ENCODE data around the gene SAYSD1. TPM values are rescaled to one million over a fixed set of nuclear protein-coding genes. Genes with fewer than 3 reads are reported as not detected.
A peak's percentile ranks its signal among the peaks of the same experiment; 100 is the strongest.

Gene SAYSD1
- total and polyA plus RNA-seq, 8 donors, result 1.2 to 24.8 (median 7.7) TPM

DNA sequence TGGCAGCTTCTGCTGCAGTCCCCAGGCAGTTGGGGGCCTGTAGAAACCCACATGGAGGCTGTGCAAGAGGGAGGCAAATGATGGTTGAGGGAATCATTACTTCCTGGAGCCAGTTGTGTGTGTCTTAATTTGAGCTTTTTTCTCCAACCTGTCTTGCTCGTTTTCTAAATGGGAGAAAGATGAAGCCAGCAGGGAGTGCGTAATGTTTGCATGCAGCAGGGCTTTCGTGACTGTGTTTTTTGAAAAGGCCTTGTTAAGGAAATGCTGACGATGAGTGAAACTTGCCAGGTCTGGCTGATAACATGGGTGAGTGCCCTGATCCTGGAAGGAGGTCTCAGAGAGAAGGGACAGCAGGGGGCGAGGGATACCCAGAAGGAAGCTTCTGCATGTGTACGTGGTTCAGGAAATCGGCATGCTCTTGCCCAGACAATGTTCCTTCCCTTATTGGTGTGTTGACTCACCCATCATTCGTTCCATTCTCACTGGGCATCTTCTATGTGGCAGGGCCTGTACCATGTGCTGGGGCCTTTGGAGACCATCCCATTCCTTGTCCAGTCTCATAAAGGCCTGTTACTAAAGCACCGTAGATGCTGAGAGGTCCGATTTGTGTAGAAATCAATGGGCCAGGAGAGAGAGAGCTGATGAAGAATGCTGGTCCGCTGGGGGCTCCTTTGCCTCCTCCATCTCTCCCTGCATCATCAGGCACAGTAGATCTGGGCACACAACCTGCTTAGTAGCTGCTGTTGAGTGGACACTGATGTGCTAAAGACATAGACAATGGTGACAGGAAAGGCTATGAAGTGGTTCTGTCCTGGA lies 39.0 kb downstream of the SAYSD1 start:
- TF ChIP-seq, protein P1, sequence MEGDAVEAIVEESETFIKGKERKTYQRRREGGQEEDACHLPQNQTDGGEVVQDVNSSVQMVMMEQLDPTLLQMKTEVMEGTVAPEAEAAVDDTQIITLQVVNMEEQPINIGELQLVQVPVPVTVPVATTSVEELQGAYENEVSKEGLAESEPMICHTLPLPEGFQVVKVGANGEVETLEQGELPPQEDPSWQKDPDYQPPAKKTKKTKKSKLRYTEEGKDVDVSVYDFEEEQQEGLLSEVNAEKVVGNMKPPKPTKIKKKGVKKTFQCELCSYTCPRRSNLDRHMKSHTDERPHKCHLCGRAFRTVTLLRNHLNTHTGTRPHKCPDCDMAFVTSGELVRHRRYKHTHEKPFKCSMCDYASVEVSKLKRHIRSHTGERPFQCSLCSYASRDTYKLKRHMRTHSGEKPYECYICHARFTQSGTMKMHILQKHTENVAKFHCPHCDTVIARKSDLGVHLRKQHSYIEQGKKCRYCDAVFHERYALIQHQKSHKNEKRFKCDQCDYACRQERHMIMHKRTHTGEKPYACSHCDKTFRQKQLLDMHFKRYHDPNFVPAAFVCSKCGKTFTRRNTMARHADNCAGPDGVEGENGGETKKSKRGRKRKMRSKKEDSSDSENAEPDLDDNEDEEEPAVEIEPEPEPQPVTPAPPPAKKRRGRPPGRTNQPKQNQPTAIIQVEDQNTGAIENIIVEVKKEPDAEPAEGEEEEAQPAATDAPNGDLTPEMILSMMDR (IDR thresholded peaks at IDR 0.05), result no peak
- no peak for TF ChIP-seq EP300 (IDR thresholded peaks at IDR 0.05)
- TF ChIP-seq POLR2A (IDR thresholded peaks at IDR 0.05), result no peak
- TF ChIP-seq POLR2AphosphoS5 (IDR thresholded peaks at IDR 0.05), result no peak
- H3K27ac ChIP-seq, result no peak overlapping the region
- peak in 1 of 2 donors; percentile 56 for DNase-seq
- no peaks in the 10 kb centered on the region for H3K36me3 ChIP-seq
- no peaks in the 10 kb centered on the region for H3K9me3 ChIP-seq
- no peak overlapping the region for H3K4me3 ChIP-seq
- intact Hi-C loops (cut with DNase I; ENCODE audit: low total_unique reads), result no loop called here
- H3K4me1 ChIP-seq, result no peaks in the 10 kb centered on the region
- WGBS, 5 donors, result 59 to 78% (median 72%) methylated on average over 11 of the region's 11 CpGs
- no peaks in the 10 kb centered on the region for H3K27me3 ChIP-seq

DNA sequence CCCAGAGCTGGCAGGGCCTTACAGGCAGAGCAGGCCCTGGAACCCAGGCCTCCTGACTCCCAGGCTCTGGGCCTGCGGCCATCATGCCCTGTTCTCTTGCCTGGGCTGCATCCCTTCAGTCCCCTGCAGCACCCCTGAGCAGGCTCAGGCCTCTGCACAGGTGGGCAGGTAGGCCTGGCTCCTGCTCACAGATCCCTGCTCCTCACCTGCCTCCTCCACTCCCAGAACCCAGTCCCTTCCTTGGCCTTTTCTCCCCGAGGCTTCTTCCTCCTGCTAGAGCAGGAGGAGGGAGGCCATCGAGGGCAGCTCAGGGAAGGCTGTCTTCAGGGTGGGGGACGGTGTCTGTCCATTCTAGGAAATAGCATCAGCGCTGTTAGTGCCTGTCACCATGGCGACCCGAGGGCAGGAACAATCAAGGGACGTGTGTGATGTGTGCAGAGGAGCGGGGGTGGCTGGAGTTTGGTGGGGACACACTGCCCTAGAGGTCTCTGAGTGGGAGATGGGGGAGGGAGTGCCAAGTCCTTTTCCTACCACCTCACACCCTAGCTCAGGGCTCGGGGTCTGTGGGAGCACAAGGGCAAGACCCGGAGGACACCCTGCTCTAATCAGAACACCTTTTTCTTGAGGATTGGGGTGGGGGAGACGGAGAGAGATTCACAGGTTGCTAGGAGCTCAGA lies 39.8 kb downstream of the SAYSD1 start:
- no peaks in the 10 kb centered on the region for H3K36me3 ChIP-seq
- intact Hi-C loops (cut with DNase I; ENCODE audit: low total_unique reads), result no loop called here
- no peaks in the 10 kb centered on the region for H3K4me1 ChIP-seq
- TF ChIP-seq, protein P1 (IDR thresholded peaks at IDR 0.05), result no peak
- TF ChIP-seq POLR2AphosphoS5 (IDR thresholded peaks at IDR 0.05) (no peak), EP300 (IDR thresholded peaks at IDR 0.05) (no peak), POLR2A (IDR thresholded peaks at IDR 0.05) (no peak)
- no peaks in the 10 kb centered on the region for H3K27me3 ChIP-seq
- no peak overlapping the region for H3K4me3 ChIP-seq
- no peak overlapping the region for H3K27ac ChIP-seq
- 66 to 76% (median 74%) methylated on average over 11 to 12 of the region's 12 CpGs for WGBS, 5 donors
- DNase-seq, result peak in 1 of 2 donors; percentile 13
- no peaks in the 10 kb centered on the region for H3K9me3 ChIP-seq

DNA sequence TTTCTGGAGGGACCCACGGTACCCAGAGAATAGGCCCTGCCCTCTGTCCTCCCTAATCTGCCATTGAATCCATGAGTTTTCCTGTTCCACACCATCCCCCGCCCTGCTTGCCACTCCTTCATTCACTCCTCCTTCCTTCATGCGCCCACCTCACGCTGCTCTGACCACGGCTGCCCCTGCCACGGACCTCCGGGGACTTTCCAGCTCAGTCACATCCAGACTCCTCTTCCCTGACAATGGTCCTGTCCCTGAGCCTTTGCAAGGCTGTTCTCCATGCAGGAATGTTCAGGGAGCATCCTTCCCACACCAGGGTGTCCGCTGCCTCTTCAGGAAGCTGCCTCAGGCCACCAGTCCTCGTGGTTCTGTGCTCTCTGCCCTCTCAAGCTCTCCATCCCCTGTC lies 40.5 kb downstream of the SAYSD1 start:
- Histone ChIP-seq H3K4me3 (no peak overlapping the region), H3K36me3 (no peaks in the 10 kb centered on the region), H3K27ac (no peak overlapping the region), H3K9me3 (no peaks in the 10 kb centered on the region), H3K27me3 (no peaks in the 10 kb centered on the region), H3K4me1 (no peaks in the 10 kb centered on the region)
- TF ChIP-seq POLR2AphosphoS5 (IDR thresholded peaks at IDR 0.05), result no peak
- TF ChIP-seq POLR2A (IDR thresholded peaks at IDR 0.05), result no peak
- TF ChIP-seq EP300 (IDR thresholded peaks at IDR 0.05), result no peak
- TF ChIP-seq, protein P1 (IDR thresholded peaks at IDR 0.05), result no peak
- intact Hi-C loops (cut with DNase I; ENCODE audit: low total_unique reads), result no loop called here
- 78 to 92% (median 85%) methylated on average over 9 of the region's 9 CpGs for WGBS, 5 donors
- DNase-seq, result peak in 1 of 2 donors; percentile 14

DNA sequence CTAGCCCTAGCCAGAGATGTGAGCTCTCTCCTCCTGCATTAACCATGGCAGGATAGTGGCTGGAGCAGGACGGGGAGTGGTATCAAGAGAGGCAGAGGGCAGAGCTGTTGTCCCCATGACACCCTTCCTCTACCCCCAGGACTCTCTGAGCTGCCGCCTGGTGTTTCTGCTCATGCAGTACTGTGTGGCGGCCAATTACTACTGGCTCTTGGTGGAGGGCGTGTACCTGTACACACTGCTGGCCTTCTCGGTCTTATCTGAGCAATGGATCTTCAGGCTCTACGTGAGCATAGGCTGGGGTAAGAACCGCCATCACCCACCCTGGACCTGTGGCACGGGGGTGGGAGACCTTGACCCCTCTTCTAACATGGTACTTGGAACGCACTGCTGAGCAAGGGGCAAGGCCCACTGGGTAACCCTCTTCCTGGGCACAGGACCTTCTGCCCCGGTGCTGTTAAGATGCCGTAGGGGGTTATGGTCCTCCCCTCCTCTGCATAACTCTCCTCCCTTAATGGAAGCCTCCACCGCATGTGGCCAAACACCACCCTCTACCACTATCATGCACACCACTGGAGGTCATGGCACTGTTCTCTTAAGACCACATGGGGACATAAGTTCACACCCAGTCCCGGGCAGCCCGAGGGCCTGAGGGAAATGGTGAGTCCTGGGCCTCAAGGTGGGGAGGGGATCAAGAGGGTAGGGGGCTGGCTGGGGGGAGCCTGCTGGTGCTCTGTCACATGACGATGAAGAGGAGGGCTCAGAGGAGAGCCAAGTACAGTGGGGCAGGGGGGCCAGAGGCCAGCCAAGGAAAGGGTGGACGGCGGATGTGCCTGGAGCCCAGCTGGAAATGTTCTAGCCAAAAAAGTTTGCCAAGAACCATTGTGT lies 41.3 kb downstream of the SAYSD1 start:
- no peaks in the 10 kb centered on the region for H3K9me3 ChIP-seq
- H3K4me1 ChIP-seq, result no peaks in the 10 kb centered on the region
- no peak overlapping the region for H3K27ac ChIP-seq
- no peaks in the 10 kb centered on the region for H3K27me3 ChIP-seq
- DNase-seq, result peak in 1 of 2 donors; percentile 21
- intact Hi-C loops (cut with DNase I; ENCODE audit: low total_unique reads), result no loop called here
- H3K36me3 ChIP-seq, result no peaks in the 10 kb centered on the region
- 78 to 90% (median 88%) methylated on average over 17 of the region's 17 CpGs for WGBS, 5 donors
- TF ChIP-seq, protein P1 (IDR thresholded peaks at IDR 0.05), result no peak
- H3K4me3 ChIP-seq, result no peak overlapping the region

Data from stomach (tissue), 9 donors.